ENCODE measurements around the gene PTMA. TPM values are rescaled to one million over a fixed set of nuclear protein-coding genes. Genes with fewer than 3 reads are reported as not detected.

The PTMA gene
- total RNA-seq, 4 donors from 2014 or later, result 478 to 1,487 (median 685) TPM

DNA sequence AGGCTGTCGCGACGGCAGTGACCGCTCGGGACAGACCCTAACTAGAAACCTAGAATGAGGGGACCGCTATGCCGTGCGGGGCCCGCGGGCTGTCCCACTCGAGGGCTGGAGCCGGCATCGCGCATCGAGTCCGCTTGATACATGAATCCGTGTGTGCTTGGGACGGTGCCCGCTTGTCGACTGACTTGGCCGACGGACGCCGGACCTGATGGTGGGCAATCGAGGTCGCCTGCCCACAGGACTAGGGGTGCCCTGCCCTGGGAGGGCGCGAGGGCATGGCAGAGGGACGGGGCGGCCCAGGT is 749 bp upstream of the PTMA start:
- DNase-seq, result no peak
- Histone ChIP-seq H3K4me3 (peak overlapping the region; percentile 46 to 98 (median 71)), H3K4me1 (peaks cover 16 to 38% (median 26%) of the 10 kb centered on the region in 4 donors), H3K27me3 (no peaks in the 10 kb centered on the region), H3K36me3 (peaks cover 0 to 7% (median 0%) of the 10 kb centered on the region in 4 donors), H3K9me3 (no peaks in the 10 kb centered on the region), H3K27ac (peak overlapping the region; percentile 97 to 100 (median 100))
- in situ Hi-C loops (cut with MboI; ENCODE audit: low pct_ligation_motif_present in 1 of 4, low pct_unique_long_range_greater_than_20kb in 1 of 4, low sequenced_read_pairs in 3 of 4), result loop anchor here in 1 of 4 donors (25.0 kb wide), 1 partner anchor 195 kb away; no protein-coding TSS in a partner anchor
- 13% methylated on average over 29 of the region's 30 CpGs; no CpG with 5 or more reads in 1 of the 2 donors for WGBS, 2 donors (ENCODE audit: low coverage in 1 of 2)
- TF ChIP-seq POLR2A (IDR thresholded peaks at IDR 0.05), result peak; percentile 5
- TF ChIP-seq, protein P1, sequence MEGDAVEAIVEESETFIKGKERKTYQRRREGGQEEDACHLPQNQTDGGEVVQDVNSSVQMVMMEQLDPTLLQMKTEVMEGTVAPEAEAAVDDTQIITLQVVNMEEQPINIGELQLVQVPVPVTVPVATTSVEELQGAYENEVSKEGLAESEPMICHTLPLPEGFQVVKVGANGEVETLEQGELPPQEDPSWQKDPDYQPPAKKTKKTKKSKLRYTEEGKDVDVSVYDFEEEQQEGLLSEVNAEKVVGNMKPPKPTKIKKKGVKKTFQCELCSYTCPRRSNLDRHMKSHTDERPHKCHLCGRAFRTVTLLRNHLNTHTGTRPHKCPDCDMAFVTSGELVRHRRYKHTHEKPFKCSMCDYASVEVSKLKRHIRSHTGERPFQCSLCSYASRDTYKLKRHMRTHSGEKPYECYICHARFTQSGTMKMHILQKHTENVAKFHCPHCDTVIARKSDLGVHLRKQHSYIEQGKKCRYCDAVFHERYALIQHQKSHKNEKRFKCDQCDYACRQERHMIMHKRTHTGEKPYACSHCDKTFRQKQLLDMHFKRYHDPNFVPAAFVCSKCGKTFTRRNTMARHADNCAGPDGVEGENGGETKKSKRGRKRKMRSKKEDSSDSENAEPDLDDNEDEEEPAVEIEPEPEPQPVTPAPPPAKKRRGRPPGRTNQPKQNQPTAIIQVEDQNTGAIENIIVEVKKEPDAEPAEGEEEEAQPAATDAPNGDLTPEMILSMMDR (IDR thresholded peaks at IDR 0.05), result no peak
- intact Hi-C loops (cut with DNase I; ENCODE audit: low total_unique reads), result no loop called here

- WGBS, 2 donors (ENCODE audit: low coverage in 1 of 2), result 0 to 1% methylated on average over 5 to 86 of the region's 118 CpGs
- no peaks in the 10 kb centered on the region for H3K9me3 ChIP-seq
- intact Hi-C loops (cut with DNase I; ENCODE audit: low total_unique reads) (no loop called here), in situ Hi-C loops (cut with MboI; ENCODE audit: low pct_ligation_motif_present in 1 of 4, low pct_unique_long_range_greater_than_20kb in 1 of 4, low sequenced_read_pairs in 3 of 4) (loop anchor here in 1 of 4 donors (25.0 kb wide), 1 partner anchor 197 kb away; no protein-coding TSS in a partner anchor)
- H3K36me3 ChIP-seq, result peaks cover 0 to 8% (median 0%) of the 10 kb centered on the region in 4 donors
- peak overlapping the region; percentile 77 to 98 (median 92) for H3K4me3 ChIP-seq
- TF ChIP-seq POLR2AphosphoS5 (IDR thresholded peaks at IDR 0.05) (no peak), EP300 (IDR thresholded peaks at IDR 0.05; ENCODE audit: low read depth) (no peak), POLR2A (IDR thresholded peaks at IDR 0.05) (peak; percentile 25)
- TF ChIP-seq, protein P1 (IDR thresholded peaks at IDR 0.05), result peak in 3 of 5 experiments; percentile 8 to 20 (median 20)
- H3K4me1 ChIP-seq, result peaks cover 23 to 44% (median 33%) of the 10 kb centered on the region in 4 donors
- peak; percentile 38 for DNase-seq
- no peaks in the 10 kb centered on the region for H3K27me3 ChIP-seq
- H3K27ac ChIP-seq, result peak overlapping the region; percentile 97 to 100 (median 100)
Observed at GRCh38 chr2:231708773-231709635, 679 bp downstream of the PTMA start.

DNA sequence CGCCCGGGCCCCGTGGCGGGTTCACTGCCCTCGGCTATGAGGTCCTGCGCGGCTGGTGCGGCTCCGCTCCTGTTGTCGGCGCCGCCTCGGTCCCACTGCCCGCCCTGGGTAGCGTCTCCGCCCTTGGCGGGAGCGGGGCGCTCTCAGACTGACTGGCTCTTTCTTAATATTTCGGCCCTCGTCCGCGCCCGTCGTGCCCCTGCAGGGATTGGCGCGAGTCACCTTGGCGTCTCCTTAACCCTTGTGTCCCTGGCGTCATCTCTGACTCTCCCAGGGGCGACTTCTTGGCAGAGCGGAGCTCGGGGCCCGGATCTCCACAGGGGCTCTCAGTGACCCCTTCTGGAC is 1.3 kb downstream of the PTMA start:
- Histone ChIP-seq H3K4me3 (peak overlapping the region; percentile 77 to 98 (median 92)), H3K27me3 (no peaks in the 10 kb centered on the region), H3K9me3 (no peaks in the 10 kb centered on the region), H3K36me3 (peaks cover 0 to 8% (median 0%) of the 10 kb centered on the region in 4 donors), H3K4me1 (peaks cover 25 to 45% (median 36%) of the 10 kb centered on the region in 4 donors), H3K27ac (peak overlapping the region; percentile 97 to 100 (median 100))
- intact Hi-C loops (cut with DNase I; ENCODE audit: low total_unique reads), result no loop called here
- 0 to 5% methylated on average over 4 to 14 of the region's 33 CpGs for WGBS, 2 donors (ENCODE audit: low coverage in 1 of 2)
- TF ChIP-seq, protein P1 (IDR thresholded peaks at IDR 0.05), result no peak
- TF ChIP-seq POLR2AphosphoS5 (IDR thresholded peaks at IDR 0.05) (peak in 1 of 3 donors; percentile 6), EP300 (IDR thresholded peaks at IDR 0.05; ENCODE audit: low read depth) (no peak), POLR2A (IDR thresholded peaks at IDR 0.05) (no peak)
- in situ Hi-C loops (cut with MboI; ENCODE audit: low pct_ligation_motif_present in 1 of 4, low pct_unique_long_range_greater_than_20kb in 1 of 4, low sequenced_read_pairs in 3 of 4), result loop anchor here in 1 of 4 donors (25.0 kb wide), 1 partner anchor 197 kb away; no protein-coding TSS in a partner anchor
- DNase-seq, result peak; percentile 54

Measured in transverse colon (tissue), 4 donors.